ENCODE data around the gene TCAF2.
"Not testable (repeated sequence)": the region's sequence is repeated elsewhere in the genome, so short reads cannot be mapped to it uniquely, and the experiment has no call there.

TCAF2 gene

GRCh38 chr7:143630653-143631052, 9.9 kb downstream of the TCAF2 start:
- not testable (repeated sequence) for H3K4me1 ChIP-seq (ENCODE audit: control insufficient read depth, insufficient read depth, low read length, poor library complexity, severe bottlenecking); H3K4me3 ChIP-seq (ENCODE audit: extremely low read depth, insufficient read depth, low read length, poor library complexity, severe bottlenecking); H3K27ac ChIP-seq (ENCODE audit: low read depth, low read length, severe bottlenecking); H3K9me3 ChIP-seq (ENCODE audit: control insufficient read depth, low read length); H3K36me3 ChIP-seq (ENCODE audit: control insufficient read depth, insufficient read depth, low read length)
- WGBS, 2 experiments (ENCODE audit: insufficient coverage in 2 of 2) = no CpG with 5 or more reads among the region's 5 CpGs

- H3K36me3 ChIP-seq (ENCODE audit: control insufficient read depth, insufficient read depth, low read length); H3K27ac ChIP-seq (ENCODE audit: low read depth, low read length, severe bottlenecking); H3K4me3 ChIP-seq (ENCODE audit: extremely low read depth, insufficient read depth, low read length, poor library complexity, severe bottlenecking); H3K4me1 ChIP-seq (ENCODE audit: control insufficient read depth, insufficient read depth, low read length, poor library complexity, severe bottlenecking); H3K9me3 ChIP-seq (ENCODE audit: control insufficient read depth, low read length): not testable (repeated sequence)
- no CpG with 5 or more reads among the region's 4 CpGs for WGBS, 2 experiments (ENCODE audit: insufficient coverage in 2 of 2)
These were observed 11.7 kb downstream of the TCAF2 start for GRCh38 chr7:143632506-143632905.

GRCh38 chr7:143633013-143633618, 12.3 kb downstream of the TCAF2 start:
- H3K9me3 ChIP-seq (ENCODE audit: control insufficient read depth, low read length); H3K36me3 ChIP-seq (ENCODE audit: control insufficient read depth, insufficient read depth, low read length); H3K27ac ChIP-seq (ENCODE audit: low read depth, low read length, severe bottlenecking); H3K4me1 ChIP-seq (ENCODE audit: control insufficient read depth, insufficient read depth, low read length, poor library complexity, severe bottlenecking); H3K4me3 ChIP-seq (ENCODE audit: extremely low read depth, insufficient read depth, low read length, poor library complexity, severe bottlenecking): not testable (repeated sequence)
- no CpG with 5 or more reads among the region's 6 CpGs for WGBS, 2 experiments (ENCODE audit: insufficient coverage in 2 of 2)

GRCh38 chr7:143635364-143636240, 14.8 kb downstream of the TCAF2 start:
- WGBS, 2 experiments (ENCODE audit: insufficient coverage in 2 of 2) = no CpG with 5 or more reads among the region's 12 CpGs
- not testable (repeated sequence) for H3K27ac ChIP-seq (ENCODE audit: low read depth, low read length, severe bottlenecking); H3K4me1 ChIP-seq (ENCODE audit: control insufficient read depth, insufficient read depth, low read length, poor library complexity, severe bottlenecking); H3K9me3 ChIP-seq (ENCODE audit: control insufficient read depth, low read length); H3K4me3 ChIP-seq (ENCODE audit: extremely low read depth, insufficient read depth, low read length, poor library complexity, severe bottlenecking); H3K36me3 ChIP-seq (ENCODE audit: control insufficient read depth, insufficient read depth, low read length)

GRCh38 chr7:143639372-143639771, 18.6 kb downstream of the TCAF2 start:
- H3K9me3 ChIP-seq (ENCODE audit: control insufficient read depth, low read length); H3K36me3 ChIP-seq (ENCODE audit: control insufficient read depth, insufficient read depth, low read length); H3K4me3 ChIP-seq (ENCODE audit: extremely low read depth, insufficient read depth, low read length, poor library complexity, severe bottlenecking); H3K27ac ChIP-seq (ENCODE audit: low read depth, low read length, severe bottlenecking); H3K4me1 ChIP-seq (ENCODE audit: control insufficient read depth, insufficient read depth, low read length, poor library complexity, severe bottlenecking): not testable (repeated sequence)
- WGBS, 2 experiments (ENCODE audit: insufficient coverage in 2 of 2) = no CpG with 5 or more reads among the region's 7 CpGs

GRCh38 chr7:143640528-143641189, 19.9 kb downstream of the TCAF2 start:
- H3K4me1 ChIP-seq (ENCODE audit: control insufficient read depth, insufficient read depth, low read length, poor library complexity, severe bottlenecking); H3K36me3 ChIP-seq (ENCODE audit: control insufficient read depth, insufficient read depth, low read length); H3K27ac ChIP-seq (ENCODE audit: low read depth, low read length, severe bottlenecking); H3K9me3 ChIP-seq (ENCODE audit: control insufficient read depth, low read length); H3K4me3 ChIP-seq (ENCODE audit: extremely low read depth, insufficient read depth, low read length, poor library complexity, severe bottlenecking): not testable (repeated sequence)
- no CpG with 5 or more reads among the region's 9 CpGs for WGBS, 2 experiments (ENCODE audit: insufficient coverage in 2 of 2)

GRCh38 chr7:143646598-143646997, 25.8 kb downstream of the TCAF2 start:
- not testable (repeated sequence) for H3K4me1 ChIP-seq (ENCODE audit: control insufficient read depth, insufficient read depth, low read length, poor library complexity, severe bottlenecking); H3K27ac ChIP-seq (ENCODE audit: low read depth, low read length, severe bottlenecking); H3K9me3 ChIP-seq (ENCODE audit: control insufficient read depth, low read length); H3K36me3 ChIP-seq (ENCODE audit: control insufficient read depth, insufficient read depth, low read length); H3K4me3 ChIP-seq (ENCODE audit: extremely low read depth, insufficient read depth, low read length, poor library complexity, severe bottlenecking)
- WGBS, 2 experiments (ENCODE audit: insufficient coverage in 2 of 2) = no CpG with 5 or more reads among the region's 6 CpGs

- H3K4me1 ChIP-seq (ENCODE audit: control insufficient read depth, insufficient read depth, low read length, poor library complexity, severe bottlenecking); H3K27ac ChIP-seq (ENCODE audit: low read depth, low read length, severe bottlenecking); H3K4me3 ChIP-seq (ENCODE audit: extremely low read depth, insufficient read depth, low read length, poor library complexity, severe bottlenecking); H3K9me3 ChIP-seq (ENCODE audit: control insufficient read depth, low read length); H3K36me3 ChIP-seq (ENCODE audit: control insufficient read depth, insufficient read depth, low read length): not testable (repeated sequence)
- no CpG with 5 or more reads among the region's 3 CpGs for WGBS, 2 experiments (ENCODE audit: insufficient coverage in 2 of 2)
These were observed 29.1 kb downstream of the TCAF2 start for GRCh38 chr7:143649902-143650301.

GRCh38 chr7:143650447-143650846, 29.7 kb downstream of the TCAF2 start:
- H3K9me3 ChIP-seq (ENCODE audit: control insufficient read depth, low read length); H3K36me3 ChIP-seq (ENCODE audit: control insufficient read depth, insufficient read depth, low read length); H3K27ac ChIP-seq (ENCODE audit: low read depth, low read length, severe bottlenecking); H3K4me3 ChIP-seq (ENCODE audit: extremely low read depth, insufficient read depth, low read length, poor library complexity, severe bottlenecking); H3K4me1 ChIP-seq (ENCODE audit: control insufficient read depth, insufficient read depth, low read length, poor library complexity, severe bottlenecking): not testable (repeated sequence)
- WGBS, 2 experiments (ENCODE audit: insufficient coverage in 2 of 2) = no CpG with 5 or more reads among the region's 8 CpGs
